Adrenal gland (tissue), 12 donors: ENCODE data around the gene SRCIN1. TPM values are rescaled to one million over a fixed set of nuclear protein-coding genes. Genes with fewer than 3 reads are reported as not detected.
"Not testable (repeated sequence)": the region's sequence is repeated elsewhere in the genome, so short reads cannot be mapped to it uniquely, and the experiment has no call there.

Experiments used
- DNase-seq, 7 donors: peaks; one replicate each; pipeline ENCODE4 v3.0.0-alpha.2; 2019 to 2020
- H3K27ac ChIP-seq, 5 donors: fragments of 200-600 bp; sonication (generic) in 4 of 5; 1 replicate in 3 of 5; 2 replicates in 2 of 5; pipeline versions ENCODE4 v1.5.1 to v1.8.0; 2016 to 2020; ENCODE audit warnings: mild to moderate bottlenecking in 1 of 5
- H3K27me3 ChIP-seq: fragments of 200-600 bp; 2 replicates; pipeline ENCODE4 v1.8.0; 2021
- H3K36me3 ChIP-seq, 2 donors: fragments of 200-600 bp; replicated peaks in 1 of 2; 1 replicate in 1 of 2; 2 replicates in 1 of 2; pipeline versions ENCODE4 v1.5.1 to v1.8.0; 2018 to 2022
- H3K4me1 ChIP-seq, 2 donors: fragments of 200-600 bp; replicated peaks in 1 of 2; 1 replicate in 1 of 2; 2 replicates in 1 of 2; pipeline versions ENCODE4 v1.5.1 to v1.8.0; 2018 to 2021
- H3K4me3 ChIP-seq, 4 donors: fragments of 200-600 bp; sonication (generic) in 3 of 4; one replicate each; pipeline ENCODE4 v1.5.1; 2016 to 2018
- H3K9me3 ChIP-seq, 3 donors: fragments of 200-600 bp; sonication (generic) in 1 of 3; replicated peaks in 1 of 3; 1 replicate in 2 of 3; 2 replicates in 1 of 3; pipeline versions ENCODE4 v1.5.1 to v1.8.0; 2016 to 2021
- CTCF ChIP-seq, 6 experiments: fragments of 450-650 bp in 4 of 6; fragments of 200-600 bp in 2 of 6; sonication (generic) in 1 of 6; IDR thresholded peaks; 1 replicate in 5 of 6; 2 replicates in 1 of 6; pipeline versions ENCODE4 v1.5.1 to v1.8.0; 2016 to 2021; ENCODE audit warnings: antibody characterized with exemption in 6 of 6, mild to moderate bottlenecking in 2 of 6, moderate library complexity in 1 of 6
- POLR2A ChIP-seq, 2 donors: fragments of 450-650 bp; IDR thresholded peaks; one replicate each; pipeline ENCODE4 v1.6.1; 2017; ENCODE audit warnings: antibody characterized with exemption in 2 of 2, mild to moderate bottlenecking in 2 of 2, moderate library complexity in 1 of 2
- WGBS, 4 donors: extraction: QIAGEN DNeasy Blood & Tissue Kit in 2 of 4; methylation state at CpG; one replicate each; pipeline versions ENCODE4 v1.1.5 to v1.1.7; 2013 to 2017; 5-methylcytosine and 5-hydroxymethylcytosine counted together
- intact Hi-C, 2 donors: fragments of 100-400 bp; cut with DNase I; formaldehyde crosslinking; loops; one replicate each; pipeline versions ENCODE4 v1.14.1 to v1.15.0; 2022 to 2023
- polyA plus RNA-seq, 3 donors: library from polyadenylated mRNA; stranded (reverse); fragments of 200-250 nt in 2 of 3; fragments of 350-450 nt in 1 of 3; fragmentation: Illumina TruSeq in 1 of 3; extraction: RNeasy Lipid Tissue Mini Kit (QIAGEN cat#74804) in 1 of 3; gene quantifications; one replicate each; pipeline ENCODE4 v1.2.3, GENCODE V29; 2013 to 2014
- total RNA-seq, 9 donors: library from RNA; depleted of rRNA in 4 of 9; stranded (reverse); fragments of >200 nt in 4 of 9; fragments of 120-200 nt in 1 of 9; fragmentation: NEBNext Ultra II Directional in 1 of 9; extraction: Animal tissue kit (Norgen Biotek cat#: 25700) in 1 of 9; gene quantifications; one replicate each; pipeline versions ENCODE4 v1.1.0 to v1.2.4, GENCODE V29; 2013 to 2023
- donor health status: healthy with polysubstance abuse.
- donor health status: Bipolar disorder and iron deficiency.
- donor health status: DM: yes; HTN: yes; CAD: no.
- donor health status: DM: no; HTN: no; CAD: no.
- donor health status: DM: no; HTN: no; CAD: no.
- donor health status: DM: yes; HTN: yes; CAD: no.

Gene SRCIN1
- total and polyA plus RNA-seq, 12 donors = 0.44 to 33.1 (median 1.6) TPM; not detected in 2

GRCh38 chr17:38535886-38536285, 69.9 kb downstream of the SRCIN1 start:
- no peak overlapping the region for H3K27ac ChIP-seq
- no peak for TF ChIP-seq POLR2A (IDR thresholded peaks at IDR 0.05)
- peaks cover 14% of the 10 kb centered on the region for H3K27me3 ChIP-seq
- no peak for DNase-seq
- intact Hi-C loops = no loop called here
- H3K9me3 ChIP-seq = no peaks in the 10 kb centered on the region
- 68 to 80% (median 73%) methylated on average over 8 of the region's 8 CpGs for WGBS, 4 donors
- H3K4me3 ChIP-seq = no peak overlapping the region
- no peaks in the 10 kb centered on the region for H3K4me1 ChIP-seq
- no peaks in the 10 kb centered on the region for H3K36me3 ChIP-seq

DNA sequence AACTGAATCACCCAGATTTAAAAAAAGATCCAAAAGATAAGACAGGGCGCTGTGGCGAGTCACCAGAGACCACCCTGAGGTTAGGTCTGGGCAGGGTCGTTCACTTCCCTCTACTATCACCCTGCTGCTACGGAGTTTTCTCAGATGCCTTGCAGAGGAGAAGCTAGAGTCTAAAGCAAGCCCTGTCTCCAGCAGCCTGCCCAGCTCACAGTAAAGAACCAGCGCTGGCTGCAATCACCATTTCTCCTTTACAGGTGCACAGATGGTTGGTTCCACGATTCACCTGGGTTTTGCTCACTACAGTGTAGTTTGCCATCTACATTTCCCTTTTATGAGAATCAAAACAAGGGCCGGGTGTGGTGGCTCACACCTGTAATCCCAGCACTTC, 71.3 kb downstream of the SRCIN1 start:
- intact Hi-C loops = no loop called here
- no peak overlapping the region for H3K4me3 ChIP-seq
- no peaks in the 10 kb centered on the region for H3K4me1 ChIP-seq
- 53 to 76% (median 67%) methylated on average over 7 of the region's 7 CpGs for WGBS, 4 donors
- no peak for DNase-seq
- H3K27me3 ChIP-seq = peaks cover 14% of the 10 kb centered on the region
- no peaks in the 10 kb centered on the region for H3K9me3 ChIP-seq
- no peak for TF ChIP-seq POLR2A (IDR thresholded peaks at IDR 0.05)
- no peak for TF ChIP-seq CTCF (IDR thresholded peaks at IDR 0.05)
- H3K27ac ChIP-seq = no peak overlapping the region
- no peaks in the 10 kb centered on the region for H3K36me3 ChIP-seq

DNA sequence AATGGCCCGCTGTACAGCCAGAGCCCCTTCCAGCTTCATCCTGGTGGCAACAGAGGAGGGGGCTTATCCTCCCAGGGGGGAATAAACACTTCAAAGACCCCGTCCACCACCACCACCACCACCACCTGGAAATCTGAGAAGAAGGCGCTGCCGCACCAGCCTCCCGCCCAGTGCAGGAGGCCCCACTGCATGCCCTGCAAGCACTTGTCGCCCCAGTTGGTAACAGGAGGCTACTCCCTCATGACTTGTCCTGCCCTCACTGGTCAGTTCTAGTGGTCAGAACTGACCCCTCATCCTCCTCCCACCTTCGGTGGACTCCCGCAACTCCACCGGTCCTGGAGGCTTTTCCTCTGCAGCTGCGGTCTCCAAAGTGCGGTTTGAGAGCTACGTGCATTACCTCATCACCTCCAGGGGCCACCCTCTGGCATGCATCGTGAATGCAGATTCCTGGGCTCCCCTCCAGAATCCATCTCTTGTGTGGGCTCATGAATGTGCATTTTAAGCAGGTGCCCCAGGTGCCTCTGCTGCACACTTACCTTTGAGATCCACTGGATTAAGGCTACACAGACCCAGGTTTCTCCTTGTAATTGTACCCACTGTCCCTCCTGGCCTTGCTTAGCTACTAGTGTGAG, 71.8 kb downstream of the SRCIN1 start:
- peaks cover 14% of the 10 kb centered on the region for H3K27me3 ChIP-seq
- H3K27ac ChIP-seq = no peak overlapping the region
- intact Hi-C loops = no loop called here
- H3K4me3 ChIP-seq = no peak overlapping the region
- H3K9me3 ChIP-seq = no peaks in the 10 kb centered on the region
- no peaks in the 10 kb centered on the region for H3K36me3 ChIP-seq
- DNase-seq = no peak
- no peaks in the 10 kb centered on the region for H3K4me1 ChIP-seq
- TF ChIP-seq POLR2A (IDR thresholded peaks at IDR 0.05) (no peak), CTCF (IDR thresholded peaks at IDR 0.05) (no peak)
- whole genome bisulfite sequencing, 4 donors = 77 to 82% (median 78%) methylated on average over 3 to 13 of the region's 13 CpGs

DNA sequence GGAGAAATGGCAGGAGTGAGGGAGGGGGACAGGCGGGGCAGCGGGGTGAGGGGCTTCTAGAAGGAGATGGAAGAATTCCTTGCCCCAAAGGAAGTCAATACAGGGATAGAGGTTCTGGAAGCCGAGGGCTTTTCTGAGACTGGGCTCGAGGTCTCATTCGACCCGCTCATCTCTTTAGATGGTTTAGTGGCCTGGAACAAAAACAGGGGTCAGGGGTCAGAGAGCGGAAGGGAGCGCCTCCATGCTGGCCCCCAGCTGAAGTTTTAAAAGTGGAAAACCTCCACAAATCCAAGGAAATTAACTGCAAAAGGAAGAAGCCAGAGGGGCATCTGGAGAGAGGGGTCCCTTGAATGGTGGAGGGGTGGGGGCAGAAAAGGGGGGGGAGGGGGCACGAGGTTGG, 72.5 kb downstream of the SRCIN1 start:
- no peak overlapping the region for H3K27ac ChIP-seq
- no peak for DNase-seq
- no peaks in the 10 kb centered on the region for H3K9me3 ChIP-seq
- H3K36me3 ChIP-seq = no peaks in the 10 kb centered on the region
- 68 to 73% (median 70%) methylated on average over 9 of the region's 9 CpGs for WGBS, 4 donors
- TF ChIP-seq CTCF (IDR thresholded peaks at IDR 0.05) (no peak), POLR2A (IDR thresholded peaks at IDR 0.05) (no peak)
- no peak overlapping the region for H3K4me3 ChIP-seq
- H3K4me1 ChIP-seq = no peaks in the 10 kb centered on the region
- intact Hi-C loops = no loop called here
- peaks cover 14% of the 10 kb centered on the region for H3K27me3 ChIP-seq

GRCh38 chr17:38532451-38532850, 73.3 kb downstream of the SRCIN1 start:
- no peak for DNase-seq
- Histone ChIP-seq H3K4me1 (no peaks in the 10 kb centered on the region), H3K9me3 (no peaks in the 10 kb centered on the region), H3K36me3 (no peaks in the 10 kb centered on the region), H3K4me3 (no peak overlapping the region), H3K27me3 (peaks cover 14% of the 10 kb centered on the region), H3K27ac (no peak overlapping the region)
- 70 to 84% (median 78%) methylated on average over 16 of the region's 16 CpGs for WGBS, 4 donors
- intact Hi-C loops = no loop called here
- TF ChIP-seq CTCF (IDR thresholded peaks at IDR 0.05) (no peak), POLR2A (IDR thresholded peaks at IDR 0.05) (no peak)

- H3K27me3 ChIP-seq = peaks cover 12% of the 10 kb centered on the region
- DNase-seq, H3K4me3 ChIP-seq, H3K4me1 ChIP-seq, H3K9me3 ChIP-seq, intact Hi-C loops, H3K27ac ChIP-seq, H3K36me3 ChIP-seq: not testable (repeated sequence)
- 67 to 90% (median 83%) methylated on average over 5 to 10 of the region's 11 CpGs for WGBS, 4 donors
These were observed 74.0 kb downstream of the SRCIN1 start for GRCh38 chr17:38531761-38532160.

DNA sequence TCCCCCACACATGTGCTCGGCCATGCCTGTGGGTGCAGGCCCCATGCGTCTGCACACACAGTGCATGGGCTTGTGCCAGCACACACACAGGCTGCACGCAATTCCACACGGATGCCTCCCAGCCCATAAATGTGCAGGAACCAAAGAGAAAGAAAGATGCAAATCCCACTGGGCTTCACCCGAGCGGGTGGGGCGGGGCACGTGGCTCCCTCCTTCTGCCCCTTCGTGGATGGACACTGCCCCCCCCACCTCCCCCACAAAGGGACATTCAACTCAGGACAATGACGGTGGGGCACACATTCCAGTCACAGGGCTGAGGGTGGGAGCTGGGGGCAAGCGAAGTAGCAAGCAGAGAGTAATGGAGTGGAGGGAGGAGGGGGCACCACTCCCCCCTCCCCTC, 74.9 kb downstream of the SRCIN1 start:
- H3K4me3 ChIP-seq, H3K27me3 ChIP-seq, H3K36me3 ChIP-seq, DNase-seq, H3K4me1 ChIP-seq, intact Hi-C loops, H3K9me3 ChIP-seq, H3K27ac ChIP-seq: not testable (repeated sequence)
- 35 to 56% (median 43%) methylated on average over 3 to 10 of the region's 11 CpGs for WGBS, 4 donors
